Measurements from ENCODE around the gene DLG2.

The DLG2 gene

DNA sequence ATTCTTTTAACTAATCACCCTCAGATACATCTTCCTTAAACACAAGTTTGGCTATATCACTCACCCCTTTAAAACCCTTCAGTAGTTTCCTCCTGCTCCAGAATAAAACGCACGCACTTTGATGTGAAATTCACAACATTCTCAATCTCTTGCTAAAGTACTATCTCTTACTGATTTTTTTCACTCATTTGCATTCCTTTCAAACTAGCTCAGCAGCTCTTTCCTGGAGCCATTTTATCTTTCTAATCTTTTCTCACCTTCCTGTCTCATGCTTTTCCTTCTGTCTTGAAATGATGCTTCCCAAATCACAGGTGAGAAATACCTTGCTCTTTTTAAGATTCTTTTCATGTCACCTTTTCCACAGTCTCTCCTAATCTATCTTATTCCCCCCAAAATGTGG lies 1074.4 kb downstream of the DLG2 start:
- no peak for TF ChIP-seq EZH2phosphoT487 (IDR thresholded peaks at IDR 0.05; ENCODE audit: borderline replicate concordance, low read length)
- TF ChIP-seq, protein P1, sequence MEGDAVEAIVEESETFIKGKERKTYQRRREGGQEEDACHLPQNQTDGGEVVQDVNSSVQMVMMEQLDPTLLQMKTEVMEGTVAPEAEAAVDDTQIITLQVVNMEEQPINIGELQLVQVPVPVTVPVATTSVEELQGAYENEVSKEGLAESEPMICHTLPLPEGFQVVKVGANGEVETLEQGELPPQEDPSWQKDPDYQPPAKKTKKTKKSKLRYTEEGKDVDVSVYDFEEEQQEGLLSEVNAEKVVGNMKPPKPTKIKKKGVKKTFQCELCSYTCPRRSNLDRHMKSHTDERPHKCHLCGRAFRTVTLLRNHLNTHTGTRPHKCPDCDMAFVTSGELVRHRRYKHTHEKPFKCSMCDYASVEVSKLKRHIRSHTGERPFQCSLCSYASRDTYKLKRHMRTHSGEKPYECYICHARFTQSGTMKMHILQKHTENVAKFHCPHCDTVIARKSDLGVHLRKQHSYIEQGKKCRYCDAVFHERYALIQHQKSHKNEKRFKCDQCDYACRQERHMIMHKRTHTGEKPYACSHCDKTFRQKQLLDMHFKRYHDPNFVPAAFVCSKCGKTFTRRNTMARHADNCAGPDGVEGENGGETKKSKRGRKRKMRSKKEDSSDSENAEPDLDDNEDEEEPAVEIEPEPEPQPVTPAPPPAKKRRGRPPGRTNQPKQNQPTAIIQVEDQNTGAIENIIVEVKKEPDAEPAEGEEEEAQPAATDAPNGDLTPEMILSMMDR (IDR thresholded peaks at IDR 0.05; ENCODE audit: low read depth, low read length, poor library complexity, severe bottlenecking) = no peak
- Histone ChIP-seq H3F3A (ENCODE audit: control insufficient read depth, insufficient read depth) (peaks cover 3% of the 10 kb centered on the region; the same call in 1 of the 2 replicates), H3K27ac (ENCODE audit: low read depth, low read length) (no peak overlapping the region), H3K9me2 (replicated peaks; ENCODE audit: control insufficient read depth, low read length) (no peaks in the 10 kb centered on the region), H3K4me2 (ENCODE audit: low read length) (no peak overlapping the region), H4K20me1 (ENCODE audit: control insufficient read depth, insufficient read depth, low read depth, low read length) (no peaks in the 10 kb centered on the region), H3K4me1 (ENCODE audit: control insufficient read depth, low read length) (peaks cover 26% of the 10 kb centered on the region), H3K36me3 (ENCODE audit: control insufficient read depth, low read length) (no peaks in the 10 kb centered on the region), H3K79me2 (ENCODE audit: control insufficient read depth, low read length) (no peaks in the 10 kb centered on the region), H3K27me3 (ENCODE audit: control insufficient read depth, low read length) (no peaks in the 10 kb centered on the region), H3K4me3 (ENCODE audit: low read length) (no peak overlapping the region), H3K9me3 (ENCODE audit: control insufficient read depth, insufficient read depth, low read length) (no peaks in the 10 kb centered on the region)

DNA sequence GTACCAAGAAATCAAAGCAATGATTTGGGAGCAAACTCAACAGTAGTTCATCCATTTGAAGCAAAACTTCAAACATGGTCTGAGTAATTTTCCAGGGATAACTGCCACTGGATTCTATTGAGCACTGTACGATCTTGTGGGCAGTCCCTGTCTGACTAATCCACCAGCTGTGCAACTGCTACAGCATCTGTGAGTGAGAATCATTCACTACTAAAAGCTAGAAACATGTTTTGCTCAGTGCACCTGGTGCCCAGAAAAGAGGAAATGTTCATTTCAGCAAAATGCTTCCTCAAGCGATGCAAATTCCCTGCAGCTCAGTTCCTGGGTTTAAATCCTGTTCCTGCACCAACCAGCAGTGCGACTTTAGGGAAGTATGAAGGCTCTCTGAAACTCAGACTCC lies 1077.9 kb downstream of the DLG2 start:
- peaks cover 41% of the 10 kb centered on the region for H3K4me1 ChIP-seq (ENCODE audit: control insufficient read depth, low read length)
- H3K9me3 ChIP-seq (ENCODE audit: control insufficient read depth, insufficient read depth, low read length) = no peaks in the 10 kb centered on the region
- H3F3A ChIP-seq (ENCODE audit: control insufficient read depth, insufficient read depth) = peaks cover 3% of the 10 kb centered on the region; the same call in 1 of the 2 replicates
- H3K27me3 ChIP-seq (ENCODE audit: control insufficient read depth, low read length) = no peaks in the 10 kb centered on the region
- TF ChIP-seq, protein P1 (IDR thresholded peaks at IDR 0.05; ENCODE audit: low read depth, low read length, poor library complexity, severe bottlenecking) = no peak
- H4K20me1 ChIP-seq (ENCODE audit: control insufficient read depth, insufficient read depth, low read depth, low read length) = no peaks in the 10 kb centered on the region
- peak overlapping the region; percentile 74 for H3K27ac ChIP-seq (ENCODE audit: low read depth, low read length)
- peak overlapping the region; percentile 75 for H3K4me2 ChIP-seq (ENCODE audit: low read length)
- H3K36me3 ChIP-seq (ENCODE audit: control insufficient read depth, low read length) = no peaks in the 10 kb centered on the region
- H3K4me3 ChIP-seq (ENCODE audit: low read length) = peak overlapping the region; percentile 59
- H3K9me2 ChIP-seq (replicated peaks; ENCODE audit: control insufficient read depth, low read length) = no peaks in the 10 kb centered on the region
- no peaks in the 10 kb centered on the region for H3K79me2 ChIP-seq (ENCODE audit: control insufficient read depth, low read length)

DNA sequence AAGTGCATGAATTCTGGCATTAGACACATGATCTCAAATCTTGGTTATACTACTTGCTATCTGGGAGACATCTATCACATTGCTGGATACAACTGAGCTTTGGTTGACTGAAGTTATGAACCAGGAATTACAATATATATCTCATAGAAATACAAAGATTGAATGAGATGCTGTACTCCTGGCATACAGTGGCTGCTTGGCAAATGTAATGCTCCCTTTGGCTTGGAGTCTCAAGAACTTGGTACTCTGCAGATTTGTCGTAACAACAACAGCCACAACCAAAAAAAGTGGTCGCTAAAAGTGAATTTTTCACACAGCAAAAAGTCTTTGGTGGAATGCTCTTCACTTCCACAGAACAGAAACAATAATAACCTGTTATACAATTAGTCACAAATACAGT lies 1082.6 kb downstream of the DLG2 start:
- no peaks in the 10 kb centered on the region for H3K36me3 ChIP-seq (ENCODE audit: control insufficient read depth, low read length)
- no peaks in the 10 kb centered on the region for H3K27me3 ChIP-seq (ENCODE audit: control insufficient read depth, low read length)
- H4K20me1 ChIP-seq (ENCODE audit: control insufficient read depth, insufficient read depth, low read depth, low read length) = no peaks in the 10 kb centered on the region
- peaks cover 36% of the 10 kb centered on the region for H3K4me1 ChIP-seq (ENCODE audit: control insufficient read depth, low read length)
- no peaks in the 10 kb centered on the region for H3K79me2 ChIP-seq (ENCODE audit: control insufficient read depth, low read length)
- H3K9me2 ChIP-seq (replicated peaks; ENCODE audit: control insufficient read depth, low read length) = no peaks in the 10 kb centered on the region
- peaks cover 3% of the 10 kb centered on the region; the same call in 1 of the 2 replicates for H3F3A ChIP-seq (ENCODE audit: control insufficient read depth, insufficient read depth)
- H3K27ac ChIP-seq (ENCODE audit: low read depth, low read length) = no peak overlapping the region
- no peaks in the 10 kb centered on the region for H3K9me3 ChIP-seq (ENCODE audit: control insufficient read depth, insufficient read depth, low read length)
- TF ChIP-seq, protein P1 (IDR thresholded peaks at IDR 0.05; ENCODE audit: low read depth, low read length, poor library complexity, severe bottlenecking) = no peak
- no peak for TF ChIP-seq EZH2phosphoT487 (IDR thresholded peaks at IDR 0.05; ENCODE audit: borderline replicate concordance, low read length)
- H3K4me3 ChIP-seq (ENCODE audit: low read length) = no peak overlapping the region
- H3K4me2 ChIP-seq (ENCODE audit: low read length) = no peak overlapping the region

Data from DOHH2 (cell line).